AG04449 (cell line): ENCODE measurements around the gene RBPJL.

Experiments
- CTCF ChIA-PET: fragments of 350-600 bp; formaldehyde crosslinking; extraction: SDS; loops from one replicate; lab custom pipeline; 2021; ENCODE audit warnings: antibody characterized with exemption; lab: Yijun Ruan, JAX
- POLR2A ChIA-PET: fragments of 400-600, 350-600 bp; formaldehyde crosslinking; extraction: SDS; loops from one replicate; lab custom pipeline; 2020; ENCODE audit warnings: antibody characterized with exemption, inconsistent platforms; lab: Yijun Ruan, JAX
- DNase-seq: peaks from one replicate; pipeline ENCODE4 v3.0.0-alpha.2; 2010; ENCODE audit warnings: low read depth, low spot score
- H3K4me3 ChIP-seq: 2 replicates; pipeline ENCODE4 v1.5.1; 2011; ENCODE audit warnings: low read depth, mild to moderate bottlenecking, control low read depth, low read length
- TF ChIP-seq, protein P1 (sequence below): IDR thresholded peaks from one replicate; pipeline ENCODE4 v1.5.1; 2011; ENCODE audit warnings: mild to moderate bottlenecking, moderate library complexity, low read length, control low read depth, inconsistent platforms; ENCODE audit not compliant: insufficient read depth; ENCODE audit errors: missing control alignments

Gene RBPJL

DNA sequence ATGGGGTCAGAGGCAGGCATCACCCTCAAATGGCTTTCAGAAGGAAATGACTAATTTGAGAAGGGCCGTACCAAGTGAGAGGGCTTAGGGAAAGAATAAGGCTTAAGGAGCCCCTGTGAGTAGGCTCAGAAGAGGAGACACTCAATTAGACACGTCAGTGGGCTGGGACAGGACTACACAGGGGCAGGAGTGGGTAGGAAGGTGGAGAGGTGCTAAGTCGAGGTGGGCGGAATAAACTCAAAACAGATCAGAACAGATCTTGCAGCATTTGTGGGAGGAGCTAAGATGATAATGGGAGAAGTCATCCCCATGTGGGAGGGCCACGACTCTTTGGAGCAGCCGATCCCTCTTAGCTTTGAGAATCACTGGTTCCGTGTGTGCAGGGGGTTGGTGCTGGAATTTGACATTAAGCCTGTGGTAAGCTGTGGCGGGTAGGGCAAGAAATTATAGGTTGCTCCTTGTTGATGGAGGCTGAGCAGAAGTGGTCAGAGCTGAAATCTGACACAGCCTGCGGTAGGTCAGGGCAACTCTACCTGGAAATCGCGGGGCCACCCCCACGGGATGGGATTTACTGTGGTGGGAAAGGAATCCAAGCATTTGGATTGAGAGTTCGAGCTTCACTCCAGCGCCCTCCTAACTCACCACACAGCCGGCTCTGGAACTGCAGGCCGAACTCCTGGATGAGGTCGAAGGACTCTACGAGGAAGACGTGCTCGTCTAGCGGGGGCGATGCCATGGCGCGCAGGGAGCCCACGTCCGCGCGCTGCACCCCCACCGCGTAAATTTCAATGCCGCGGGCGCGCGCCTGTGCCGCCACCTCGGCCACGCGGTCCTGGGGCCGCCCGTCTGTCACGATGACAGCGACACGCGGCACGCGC lies 2.8 kb upstream of the RBPJL start:
- ChIA-PET CTCF (interaction anchor here (0.7 to 5.9 kb wide), 8 partner anchors 9 to 467 kb away, joined by 3 to 112 read pairs (median 6); no protein-coding TSS in a partner anchor), POLR2A (no interaction called here)
- TF ChIP-seq, protein P1, sequence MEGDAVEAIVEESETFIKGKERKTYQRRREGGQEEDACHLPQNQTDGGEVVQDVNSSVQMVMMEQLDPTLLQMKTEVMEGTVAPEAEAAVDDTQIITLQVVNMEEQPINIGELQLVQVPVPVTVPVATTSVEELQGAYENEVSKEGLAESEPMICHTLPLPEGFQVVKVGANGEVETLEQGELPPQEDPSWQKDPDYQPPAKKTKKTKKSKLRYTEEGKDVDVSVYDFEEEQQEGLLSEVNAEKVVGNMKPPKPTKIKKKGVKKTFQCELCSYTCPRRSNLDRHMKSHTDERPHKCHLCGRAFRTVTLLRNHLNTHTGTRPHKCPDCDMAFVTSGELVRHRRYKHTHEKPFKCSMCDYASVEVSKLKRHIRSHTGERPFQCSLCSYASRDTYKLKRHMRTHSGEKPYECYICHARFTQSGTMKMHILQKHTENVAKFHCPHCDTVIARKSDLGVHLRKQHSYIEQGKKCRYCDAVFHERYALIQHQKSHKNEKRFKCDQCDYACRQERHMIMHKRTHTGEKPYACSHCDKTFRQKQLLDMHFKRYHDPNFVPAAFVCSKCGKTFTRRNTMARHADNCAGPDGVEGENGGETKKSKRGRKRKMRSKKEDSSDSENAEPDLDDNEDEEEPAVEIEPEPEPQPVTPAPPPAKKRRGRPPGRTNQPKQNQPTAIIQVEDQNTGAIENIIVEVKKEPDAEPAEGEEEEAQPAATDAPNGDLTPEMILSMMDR, result no peak
- no peak for DNase-seq
- H3K4me3 ChIP-seq, result no peak overlapping the region

DNA sequence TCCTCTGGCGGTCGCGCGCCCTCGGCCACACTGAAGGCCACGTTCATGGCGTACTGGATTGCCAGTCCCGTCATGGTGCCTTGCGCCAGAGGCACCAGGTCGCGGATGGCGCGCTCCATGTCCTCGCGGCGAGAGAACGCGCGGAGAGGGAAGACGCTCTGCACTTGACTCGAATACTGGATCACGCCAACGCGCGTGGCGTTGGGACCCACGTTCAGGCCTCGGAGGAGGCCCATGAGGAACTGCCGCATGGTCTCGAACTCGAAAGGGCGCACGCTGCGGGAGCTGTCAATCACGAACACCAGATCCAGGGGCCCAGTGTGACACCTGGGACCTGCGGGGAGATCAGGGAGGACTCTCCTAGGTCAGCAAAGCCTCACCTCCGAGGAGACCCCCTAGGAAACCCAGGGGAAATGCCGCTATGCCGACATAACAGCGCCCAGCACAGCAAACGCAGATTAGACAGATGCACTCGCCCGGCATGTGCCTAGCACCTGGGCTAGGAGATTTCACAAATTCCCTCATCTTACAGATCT lies 2.1 kb upstream of the RBPJL start:
- CTCF ChIA-PET, result interaction anchor here (0.7 to 5.9 kb wide), 9 partner anchors 8 to 466 kb away, joined by 3 to 112 read pairs (median 6); no protein-coding TSS in a partner anchor
- H3K4me3 ChIP-seq, result no peak overlapping the region
- DNase-seq, result no peak
- POLR2A ChIA-PET, result no interaction called here
- TF ChIP-seq, protein P1, result no peak

DNA sequence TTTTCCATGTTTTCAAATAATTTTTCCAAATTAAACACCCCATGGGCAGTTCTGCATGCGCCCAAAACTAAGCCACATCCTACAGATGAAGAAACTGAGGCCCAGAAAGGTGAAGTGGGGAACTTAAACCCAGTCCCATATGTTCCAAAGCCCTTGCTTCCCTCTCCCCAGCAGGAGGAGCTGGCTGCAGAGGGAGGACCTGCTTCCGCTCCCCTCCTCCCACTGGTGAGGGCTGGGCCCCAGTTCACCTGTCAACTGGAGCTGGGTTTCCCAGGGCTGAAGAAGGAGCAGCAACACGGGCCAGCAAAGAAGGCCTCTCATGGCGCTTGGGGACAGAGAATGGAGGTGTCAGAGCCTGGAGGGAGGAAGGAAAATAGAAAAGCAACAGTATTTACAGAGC lies 1.4 kb upstream of the RBPJL start:
- CTCF ChIA-PET, result interaction anchor here (0.8 to 5.9 kb wide), 13 partner anchors 9 to 466 kb away, joined by 3 to 112 read pairs (median 3); partner anchors contain the start of gene SYS1

DNA sequence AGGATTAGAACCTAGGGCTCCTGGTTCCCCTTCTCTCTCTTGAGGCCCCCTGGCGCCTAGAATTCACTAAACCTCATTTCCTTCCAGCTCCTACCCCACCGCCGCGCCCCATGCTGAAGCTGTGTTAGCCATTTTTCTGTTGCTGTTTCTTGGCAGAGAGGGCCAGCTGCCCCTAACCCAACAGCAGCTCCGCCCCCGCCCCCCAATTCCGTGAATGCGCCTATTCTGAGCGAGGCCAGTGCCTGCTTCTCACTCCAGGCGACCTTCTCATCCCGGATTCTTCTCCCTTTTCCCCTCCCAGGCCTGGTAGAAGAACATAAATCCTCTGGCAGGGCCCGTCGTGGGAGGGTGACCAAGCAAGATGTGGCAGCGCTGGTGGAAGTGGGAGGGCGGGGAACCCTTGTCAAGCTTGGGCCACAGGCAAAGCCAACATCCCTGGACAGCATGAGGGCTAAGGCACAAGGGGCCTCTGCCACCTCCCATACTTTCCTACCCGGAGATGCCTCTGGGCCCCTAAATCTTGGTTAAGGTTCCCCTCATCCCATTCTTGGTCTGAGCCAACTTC lies 518 bp downstream of the RBPJL start:
- DNase-seq, result no peak
- ChIA-PET CTCF (interaction anchor here (0.5 to 1.5 kb wide), 6 partner anchors 12 to 464 kb away, joined by 3 to 8 read pairs (median 5); no protein-coding TSS in a partner anchor), POLR2A (no interaction called here)
- TF ChIP-seq, protein P1, result no peak
- H3K4me3 ChIP-seq, result no peak overlapping the region

More for the DNA sequence above, 1.4 kb upstream of the RBPJL start:
- POLR2A ChIA-PET, result no interaction called here
- DNase-seq, result no peak
- H3K4me3 ChIP-seq, result no peak overlapping the region
- TF ChIP-seq, protein P1, result no peak

DNA sequence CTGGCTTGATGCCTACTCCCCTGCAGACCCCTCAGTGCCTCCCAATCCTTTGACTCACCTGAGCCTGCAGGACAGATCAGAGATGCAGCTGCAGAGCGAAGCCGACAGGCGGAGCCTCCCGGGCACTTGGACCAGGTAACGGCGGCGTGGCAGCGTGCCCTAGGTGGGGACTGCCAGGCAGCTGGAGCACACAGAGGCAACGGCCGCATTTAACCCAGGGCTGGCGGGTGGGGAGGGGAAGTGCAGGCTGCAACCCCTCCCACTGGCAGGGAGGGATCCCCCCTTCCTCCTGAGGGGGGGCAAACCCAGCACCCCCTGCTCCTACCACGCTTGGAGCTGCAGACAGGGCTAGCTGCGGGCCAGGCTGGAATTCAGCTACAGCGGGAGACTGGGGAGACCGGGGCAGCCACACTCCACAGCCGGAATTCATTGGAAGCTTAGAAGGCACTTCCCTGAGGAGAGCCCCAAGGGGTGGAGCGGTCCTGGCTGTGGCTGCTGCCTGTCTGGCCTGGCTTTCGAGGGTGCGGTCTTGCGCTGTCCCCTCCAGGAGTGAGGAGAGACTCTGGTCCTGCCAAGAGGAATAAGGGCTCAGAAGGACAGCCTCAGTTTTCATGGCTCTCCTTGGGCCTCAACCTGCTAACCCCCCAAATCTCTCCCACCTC lies 1.6 kb downstream of the RBPJL start, which contains the start of gene MATN4:
Gene MATN4 (minus strand): TSS at position 183 of the 662 bp plus-strand sequence. CDS start 2,717 bp downstream, outside the sequence.
- no peak for DNase-seq
- ChIA-PET POLR2A (no interaction called here), CTCF (interaction anchor here (0.6 to 1.5 kb wide), 9 partner anchors 10 to 463 kb away, joined by 3 to 8 read pairs (median 4); no protein-coding TSS in a partner anchor)
- TF ChIP-seq, protein P1, result no peak
- no peak within 1 kb of the TSS for H3K4me3 ChIP-seq
